ENCODE results near the gene TMED7. TPM values are rescaled to one million over a fixed set of nuclear protein-coding genes. Genes with fewer than 3 reads are reported as not detected.

TMED7 gene
- total and polyA plus RNA-seq, 2 of the 4 experiments (the other 2 are of a cell fraction): 75.6 to 86.7 TPM

GRCh38 chr5:115641948-115642347 is 16.1 kb upstream of the TMED7 start:
- no peak overlapping the region for H4K91ac ChIP-seq (ENCODE audit: insufficient read depth, low read depth, low read length)
- WGBS, 2 experiments (ENCODE audit: extremely low coverage in 2 of 2, insufficient read length in 1 of 2): no CpG with 5 or more reads among the region's 1 CpG
- BruUV-seq (replicated peaks): no TSS peak
- no peaks in the 10 kb centered on the region; the same call in 1 of the 2 replicates for H3K9me1 ChIP-seq (ENCODE audit: insufficient read depth, low read length)
- H3K4ac ChIP-seq (ENCODE audit: low read depth, low read length): no peak overlapping the region
- ChIA-PET CTCF (interaction anchor here (0.7 to 1.1 kb wide), 2 partner anchors 190 to 198 kb away, joined by 3 read pairs; no protein-coding TSS in a partner anchor), POLR2A (ENCODE audit: unreplicated experiment) (no interaction called here)
- in situ Hi-C loops (cut with MboI; ENCODE audit: low sequenced_read_pairs): loop anchor here (10.0 kb wide), 1 partner anchor 173 kb away; the partner anchor contains the start of gene CDO1
- DNase-seq (peak; percentile 11), ATAC-seq (ENCODE audit: low read depth) (no peak)
- no peaks in the 10 kb centered on the region for H4K20me1 ChIP-seq (ENCODE audit: insufficient read depth, low read length)
- no peak overlapping the region for H2BK5ac ChIP-seq (ENCODE audit: low read depth, low read length, poor library complexity, severe bottlenecking)
- H2AFZ ChIP-seq (replicated peaks; ENCODE audit: low read length, poor library complexity): no peak overlapping the region
- H2BK15ac ChIP-seq (ENCODE audit: low read depth, low read length): no peak overlapping the region
- H2AK9ac ChIP-seq (replicated peaks; ENCODE audit: low read depth, low read length, poor library complexity): no peak overlapping the region
- no peaks in the 10 kb centered on the region for H3K4me1 ChIP-seq (ENCODE audit: control insufficient read depth, insufficient read depth, low read length)
- no peak overlapping the region for H4K5ac ChIP-seq (ENCODE audit: low read depth, low read length)
- H3K9ac ChIP-seq (ENCODE audit: low read depth, low read length): no peak overlapping the region
- dilution Hi-C loops (cut with HindIII; ENCODE audit: low sequenced_read_pairs, unreplicated experiment): no loop called here
- no peak overlapping the region for H3K56ac ChIP-seq (ENCODE audit: extremely low read depth, insufficient read depth, low read length)
- no peak overlapping the region for H2BK20ac ChIP-seq (ENCODE audit: low read depth, low read length)
- no peak overlapping the region for H2BK120ac ChIP-seq (ENCODE audit: low read depth, low read length)
- H3K23ac ChIP-seq (ENCODE audit: low read depth, low read length): no peak overlapping the region
- H2AK5ac ChIP-seq (ENCODE audit: low read depth, low read length): no peak overlapping the region
- H3K27ac ChIP-seq (ENCODE audit: insufficient read depth, low read length): no peak overlapping the region
- H3K4me2 ChIP-seq (ENCODE audit: low read depth, low read length): no peak overlapping the region
- no peak overlapping the region for H3K18ac ChIP-seq (ENCODE audit: low read depth, low read length)
- TF ChIP-seq MAZ (IDR thresholded peaks at IDR 0.05; ENCODE audit: borderline replicate concordance, low read depth, low read length): no peak
- TF ChIP-seq ELK1 (IDR thresholded peaks at IDR 0.05; ENCODE audit: borderline replicate concordance, low read depth, low read length): no peak
- TF ChIP-seq MAFK (IDR thresholded peaks at IDR 0.05; ENCODE audit: low read depth, low read length): no peak
- no peak for TF ChIP-seq CHD1 (IDR thresholded peaks at IDR 0.05; ENCODE audit: low read depth, low read length)
- TF ChIP-seq RAD21 (IDR thresholded peaks at IDR 0.05; ENCODE audit: low read length): no peak
- no peak for TF ChIP-seq RCOR1 (IDR thresholded peaks at IDR 0.05; ENCODE audit: insufficient replicate concordance, low read length)
- no peak overlapping the region for H4K8ac ChIP-seq (ENCODE audit: low read depth in 2 of 2, low read length in 2 of 2)
- no peaks in the 10 kb centered on the region for H3K9me3 ChIP-seq (ENCODE audit: control insufficient read depth, insufficient read depth, low read length)
- intact Hi-C loops (cut with micrococcal nuclease): no loop called here
- H3K14ac ChIP-seq (replicated peaks; ENCODE audit: low read depth, low read length): no peak overlapping the region
- H3K4me3 ChIP-seq (ENCODE audit: insufficient read depth, low read depth, low read length): no peak overlapping the region
- H3K79me1 ChIP-seq (ENCODE audit: low read depth in 1 of 2, low read length in 2 of 2): no peaks in the 10 kb centered on the region
- H3K27me3 ChIP-seq (ENCODE audit: control insufficient read depth, insufficient read depth, low read length): peaks cover 24% of the 10 kb centered on the region
- no peaks in the 10 kb centered on the region for H3K36me3 ChIP-seq (ENCODE audit: control insufficient read depth, insufficient read depth, low read length)
